Endodermal cell (in vitro differentiated cells): Measurements from ENCODE around the gene TSHZ2. TPM values are rescaled to one million over a fixed set of nuclear protein-coding genes. Genes with fewer than 3 reads are reported as not detected.

ENCODE experiments used
- DNase-seq: peaks from one replicate; pipeline ENCODE4 v3.0.0-alpha.2; 2017
- H3K27ac ChIP-seq: 2 replicates; pipeline ENCODE4 v1.5.1; 2013; ENCODE audit warnings: mild to moderate bottlenecking, low read depth, low read length, moderate library complexity
- H3K27me3 ChIP-seq: 2 replicates; pipeline ENCODE4 v1.6.1; 2013; ENCODE audit warnings: mild to moderate bottlenecking, low read length, moderate library complexity; ENCODE audit not compliant: insufficient read depth, control insufficient read depth, poor library complexity, severe bottlenecking
- H3K36me3 ChIP-seq: 2 replicates; pipeline ENCODE4 v1.7.0; 2013; ENCODE audit warnings: mild to moderate bottlenecking, low read length, moderate library complexity; ENCODE audit not compliant: control insufficient read depth, insufficient read depth
- H3K4me1 ChIP-seq: one replicate; pipeline ENCODE4 v1.7.0; 2013; ENCODE audit warnings: low read length; ENCODE audit not compliant: control insufficient read depth, insufficient read depth
- H3K4me3 ChIP-seq: 2 replicates; pipeline ENCODE4 v1.5.1; 2013; ENCODE audit warnings: mild to moderate bottlenecking, low read length, moderate library complexity
- H3K9ac ChIP-seq: 2 replicates; pipeline ENCODE4 v1.6.1; 2013; ENCODE audit warnings: mild to moderate bottlenecking, low read length, moderate library complexity; ENCODE audit not compliant: poor library complexity, severe bottlenecking; ENCODE audit errors: extremely low read depth
- H3K9me3 ChIP-seq: 2 replicates; pipeline ENCODE4 v1.6.1; 2013; ENCODE audit warnings: mild to moderate bottlenecking, low read length, moderate library complexity; ENCODE audit not compliant: control insufficient read depth
- H3K27ac Mint-ChIP-seq: 2 replicates; pipeline ENCODE4 v1.8.0; 2020; ENCODE audit warnings: mixed read lengths
- H3K27me3 Mint-ChIP-seq: 2 replicates; pipeline ENCODE4 v1.8.0; 2021; ENCODE audit warnings: mild to moderate bottlenecking, mixed read lengths; ENCODE audit not compliant: insufficient read depth
- H3K36me3 Mint-ChIP-seq: 2 replicates; pipeline ENCODE4 v1.8.0; 2020; ENCODE audit warnings: low read depth, mixed read lengths
- H3K4me1 Mint-ChIP-seq: 2 replicates; pipeline ENCODE4 v1.8.0; 2020; ENCODE audit warnings: mixed read lengths
- H3K4me3 Mint-ChIP-seq: 2 replicates; pipeline ENCODE4 v1.8.0; 2020; ENCODE audit warnings: mild to moderate bottlenecking, moderate library complexity, mixed read lengths
- H3K9me3 Mint-ChIP-seq: 2 replicates; pipeline ENCODE4 v1.8.0; 2020; ENCODE audit warnings: mild to moderate bottlenecking, mixed read lengths
- CTCF ChIP-seq: fragments of 200-600 bp; sonication (generic); conservative IDR thresholded peaks from 2 replicates; pipeline ENCODE4 v1.5.0; 2021; ENCODE audit warnings: antibody characterized with exemption, mild to moderate bottlenecking
- WGBS, 2 experiments: methylation state at CpG; one replicate each; pipeline versions ENCODE4 v1.1.5 to v1.1.7; 2013; ENCODE audit warnings: missing lambda C conversion rate in 2 of 2, mixed read lengths in 1 of 2; ENCODE audit not compliant: insufficient coverage in 1 of 2, insufficient read length in 1 of 2; 5-methylcytosine and 5-hydroxymethylcytosine counted together
- total RNA-seq, 2 donors: library from RNA; stranded (reverse); fragmentation: NEBNext Ultra II Directional in 1 of 2; extraction: Animal tissue kit (Norgen Biotek cat#: 25700) in 1 of 2; gene quantifications; 2 replicates in 1 of 2; 3 replicates in 1 of 2; pipeline ENCODE4 v1.2.1, GENCODE V29; 2021

The TSHZ2 gene
- total RNA-seq, 2 donors from 2014 or later: 0.07 to 0.31 TPM

DNA sequence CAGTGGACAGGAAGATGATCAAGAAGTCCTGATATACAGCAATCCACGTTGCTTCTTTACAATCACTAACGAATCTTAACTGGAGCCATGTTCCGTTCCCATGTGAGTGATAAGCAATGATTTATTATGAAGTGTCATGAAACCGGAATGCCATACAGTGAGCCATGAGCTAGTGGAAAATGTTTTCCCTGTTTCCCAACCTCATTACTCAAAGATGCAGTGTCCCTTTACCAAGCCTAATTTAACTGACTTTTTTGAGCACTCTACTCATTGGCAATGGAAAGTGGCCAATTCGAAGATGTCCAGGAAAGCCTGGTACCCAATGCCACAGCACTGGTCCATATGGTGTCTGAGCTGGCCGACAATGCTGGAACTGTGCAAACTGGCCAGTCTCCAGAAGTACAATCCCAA, 473.2 kb downstream of the TSHZ2 start:
- Histone ChIP-seq H3K9me3 (peaks cover 11% of the 10 kb centered on the region), H3K4me1 (no peaks in the 10 kb centered on the region), H3K9ac (no peak overlapping the region), H3K27me3 (no peaks in the 10 kb centered on the region), H3K4me3 (no peak overlapping the region), H3K36me3 (no peaks in the 10 kb centered on the region), H3K27ac (no peak overlapping the region)
- peaks cover 29% of the 10 kb centered on the region for H3K36me3 Mint-ChIP-seq
- no peak overlapping the region for H3K27ac Mint-ChIP-seq
- peaks cover 30% of the 10 kb centered on the region for H3K9me3 Mint-ChIP-seq
- no peak for TF ChIP-seq CTCF
- WGBS, 2 experiments: 95 to 97% methylated on average over 3 to 6 of the region's 6 CpGs
- H3K4me1 Mint-ChIP-seq: no peaks in the 10 kb centered on the region
- no peak overlapping the region for H3K4me3 Mint-ChIP-seq
- no peak for DNase-seq
- H3K27me3 Mint-ChIP-seq: no peaks in the 10 kb centered on the region

GRCh38 chr20:53445932-53446331, 473.8 kb downstream of the TSHZ2 start:
- Histone ChIP-seq H3K9me3 (peaks cover 11% of the 10 kb centered on the region), H3K9ac (no peak overlapping the region), H3K27ac (no peak overlapping the region), H3K4me1 (no peaks in the 10 kb centered on the region), H3K4me3 (no peak overlapping the region), H3K36me3 (no peaks in the 10 kb centered on the region), H3K27me3 (no peaks in the 10 kb centered on the region)
- DNase-seq: no peak
- no peak overlapping the region for H3K27ac Mint-ChIP-seq
- 88 to 93% methylated on average over 7 of the region's 7 CpGs for WGBS, 2 experiments
- peaks cover 32% of the 10 kb centered on the region for H3K9me3 Mint-ChIP-seq
- H3K36me3 Mint-ChIP-seq: peaks cover 31% of the 10 kb centered on the region
- no peak for TF ChIP-seq CTCF
- no peak overlapping the region for H3K4me3 Mint-ChIP-seq
- H3K4me1 Mint-ChIP-seq: no peaks in the 10 kb centered on the region
- no peaks in the 10 kb centered on the region for H3K27me3 Mint-ChIP-seq

DNA sequence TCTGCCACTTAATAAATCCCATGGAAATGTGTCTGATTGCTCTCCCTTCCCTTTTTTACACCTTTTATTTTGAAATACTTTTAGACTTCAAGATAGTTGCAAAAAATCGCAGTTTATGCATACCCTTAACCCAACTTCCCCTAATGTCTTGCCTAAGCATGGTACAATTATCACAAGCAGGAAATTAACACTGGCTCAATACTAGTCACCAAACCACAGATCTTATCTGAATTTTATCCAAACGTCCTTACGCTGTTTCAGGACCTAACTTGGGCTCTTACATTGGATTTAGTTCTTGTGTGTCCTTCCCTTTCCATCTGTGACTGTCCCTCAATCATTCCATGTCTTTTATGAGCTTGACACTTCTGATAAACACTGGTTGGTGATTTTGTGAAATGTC, 475.2 kb downstream of the TSHZ2 start:
- no peak overlapping the region for H3K27ac Mint-ChIP-seq

More for the DNA sequence above, 475.2 kb downstream of the TSHZ2 start:
- Mint-ChIP-seq H3K4me1 (no peaks in the 10 kb centered on the region), H3K9me3 (peaks cover 37% of the 10 kb centered on the region), H3K27me3 (no peaks in the 10 kb centered on the region), H3K4me3 (no peak overlapping the region), H3K36me3 (peaks cover 33% of the 10 kb centered on the region)
- TF ChIP-seq CTCF: no peak
- no peak overlapping the region for H3K9ac ChIP-seq
- H3K27me3 ChIP-seq: no peaks in the 10 kb centered on the region
- DNase-seq: no peak
- no peak overlapping the region for H3K27ac ChIP-seq
- H3K4me1 ChIP-seq: no peaks in the 10 kb centered on the region
- 84 to 89% methylated on average over 1 to 3 of the region's 3 CpGs for WGBS, 2 experiments
- H3K36me3 ChIP-seq: no peaks in the 10 kb centered on the region
- no peak overlapping the region for H3K4me3 ChIP-seq
- H3K9me3 ChIP-seq: peaks cover 11% of the 10 kb centered on the region
